ENCODE data around the gene MACROD1.

- TF ChIP-seq KAT7 (CRISPR knock-in tag; IDR thresholded peaks at IDR 0.05; ENCODE audit: borderline replicate concordance) (no peak), CTCF (IDR thresholded peaks at IDR 0.05) (peak; percentile 31; the same call in 1 of the 2 replicates), ZNF138 (CRISPR knock-in tag; conservative IDR thresholded peaks at IDR 0.05) (no peak), ELF4 (CRISPR knock-in tag; IDR thresholded peaks at IDR 0.05; ENCODE audit: low read depth) (no peak), TEAD4 (CRISPR knock-in tag; IDR thresholded peaks at IDR 0.05) (no peak), SP1 (CRISPR knock-in tag; conservative IDR thresholded peaks at IDR 0.05) (no peak)
Observed at GRCh38 chr11:64204464-64204989, 38.6 kb upstream of the MACROD1 start.

Measured in WTC11 (cell line).